MV-4-11 (cell line): Measurements from ENCODE around the gene EFNA4.

Experiments
- DNase-seq: peaks from one replicate; lab custom pipeline; 2025; lab: John Stamatoyannopoulos, UW

Gene EFNA4

GRCh38 chr1:155073377-155074242, 10.1 kb downstream of the EFNA4 start:
- no peak for DNase-seq

DNA sequence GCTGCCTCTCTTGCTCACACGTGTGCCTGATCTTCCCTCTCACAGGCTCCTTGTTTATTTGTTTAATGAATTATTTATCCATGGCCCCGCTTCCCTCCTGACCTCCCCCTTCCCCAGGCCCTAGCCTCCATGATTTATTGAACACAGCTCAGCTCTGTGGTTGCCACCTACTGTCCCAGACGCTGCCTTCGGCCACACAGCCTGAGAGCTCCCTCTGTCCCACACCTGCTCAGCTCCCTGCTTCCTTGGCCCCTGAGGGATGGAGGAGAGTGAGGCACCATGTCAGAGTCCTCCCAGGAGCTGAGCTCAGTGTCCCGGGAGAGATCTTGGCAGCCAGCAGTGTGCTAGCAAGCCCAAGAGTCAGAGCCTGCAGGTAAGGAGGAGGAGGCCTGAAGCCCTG, 12.0 kb downstream of the EFNA4 start:
- no peak for DNase-seq

GRCh38 chr1:155076371-155076770, 12.8 kb downstream of the EFNA4 start:
- no peak for DNase-seq

DNA sequence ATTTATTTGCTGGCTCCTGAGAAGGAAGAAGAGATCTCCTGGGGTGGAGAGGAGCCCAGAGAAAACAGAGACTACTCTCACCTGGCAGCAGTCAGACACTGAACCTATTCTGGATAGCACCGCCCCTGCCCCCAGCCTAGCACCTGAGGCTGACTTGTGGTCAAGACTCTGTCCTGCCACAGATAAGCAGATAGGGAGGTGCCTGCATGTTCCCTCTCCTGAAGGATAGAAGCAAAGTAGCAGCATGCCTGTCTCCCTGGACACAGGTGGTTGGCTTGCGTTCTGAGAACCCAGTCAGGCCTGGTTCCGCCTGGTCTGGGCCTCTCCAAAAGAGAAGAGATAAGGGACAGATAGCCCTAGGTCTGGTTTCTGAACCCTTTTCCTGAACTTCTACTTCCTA, 13.8 kb downstream of the EFNA4 start:
- no peak for DNase-seq

- no peak for DNase-seq
Observed at GRCh38 chr1:155077758-155078445, 14.4 kb downstream of the EFNA4 start.

DNA sequence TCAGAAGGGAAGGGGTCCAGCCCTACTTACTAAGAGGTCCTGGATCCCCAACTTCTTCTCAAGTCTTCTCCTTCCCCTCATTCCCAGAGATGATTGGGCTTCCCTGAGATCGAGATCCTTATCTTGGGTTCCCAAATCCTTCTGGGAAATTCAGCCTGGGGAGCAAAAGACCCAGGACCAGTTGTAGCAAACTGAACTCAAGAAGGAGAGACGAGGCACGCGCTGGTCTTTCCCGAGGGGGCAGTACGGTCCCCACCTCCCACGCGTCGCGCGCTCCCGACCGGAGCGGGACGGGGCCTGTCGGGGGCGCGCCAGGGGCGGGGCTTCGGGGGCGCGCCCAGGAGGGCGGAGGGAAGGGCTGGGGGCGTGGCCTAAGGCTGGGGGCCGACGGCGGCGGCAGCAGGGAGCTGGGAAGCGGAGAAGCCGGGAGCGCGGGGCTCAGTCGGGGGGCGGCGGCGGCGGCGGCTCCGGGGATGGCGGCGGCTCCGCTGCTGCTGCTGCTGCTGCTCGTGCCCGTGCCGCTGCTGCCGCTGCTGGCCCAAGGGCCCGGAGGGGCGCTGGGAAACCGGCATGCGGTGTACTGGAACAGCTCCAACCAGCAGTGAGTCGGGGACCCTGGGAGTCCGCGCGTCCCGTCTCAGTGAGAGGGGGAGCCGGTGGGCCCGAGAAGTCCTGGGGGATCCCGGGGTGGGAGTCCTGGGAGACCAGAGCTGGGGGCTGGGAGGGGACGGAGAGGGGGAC, 15.1 kb downstream of the EFNA4 start, which contains the start of gene EFNA3:
EFNA3 (plus strand) TSS at position 369 of the 741 bp plus-strand sequence; CDS start at position 474, 105 bp downstream.
- no peak for DNase-seq

GRCh38 chr1:155079210-155079486, 15.6 kb downstream of the EFNA4 start:
- no peak for DNase-seq

DNA sequence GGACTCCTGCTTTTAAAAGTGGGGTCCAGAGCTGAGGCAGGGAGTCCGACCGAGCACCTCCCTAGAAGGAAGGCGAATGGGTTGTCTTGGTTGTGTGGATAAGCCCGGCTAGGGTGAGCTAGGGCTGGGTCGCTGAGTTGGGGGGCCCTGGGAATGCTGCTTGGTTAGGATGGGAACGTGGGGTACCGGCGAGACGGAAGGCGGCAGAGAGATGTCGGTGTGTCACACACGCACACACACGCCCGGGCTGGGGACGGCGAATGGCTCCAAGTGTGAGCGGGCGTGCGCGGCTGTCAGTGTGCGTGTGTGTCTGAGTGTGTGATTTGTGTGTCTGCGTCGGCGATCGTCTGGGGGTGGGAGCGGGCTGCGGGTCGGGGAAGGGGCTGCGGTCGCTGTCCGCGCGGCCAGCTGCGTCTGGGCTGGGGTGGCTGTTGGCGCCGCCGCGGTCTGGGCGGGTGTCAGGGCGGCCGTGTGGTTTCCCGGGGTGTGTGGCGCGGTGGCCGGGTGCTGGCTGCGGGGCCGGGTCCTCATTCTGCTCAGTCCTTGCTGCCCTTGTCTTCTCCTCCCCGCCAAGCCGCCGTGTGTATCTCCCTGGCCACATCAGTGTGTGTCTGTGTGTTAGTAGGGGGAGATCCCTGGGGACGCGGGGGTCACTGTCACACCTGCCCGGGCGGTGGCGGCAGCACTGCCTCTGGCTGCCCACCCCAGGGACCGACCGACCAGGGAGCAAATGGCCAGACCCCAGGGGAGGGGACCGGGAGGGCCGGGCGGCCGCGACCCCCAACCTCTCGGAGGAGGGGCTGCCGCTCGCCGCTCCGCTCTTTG, 16.2 kb downstream of the EFNA4 start:
- DNase-seq: no peak

DNA sequence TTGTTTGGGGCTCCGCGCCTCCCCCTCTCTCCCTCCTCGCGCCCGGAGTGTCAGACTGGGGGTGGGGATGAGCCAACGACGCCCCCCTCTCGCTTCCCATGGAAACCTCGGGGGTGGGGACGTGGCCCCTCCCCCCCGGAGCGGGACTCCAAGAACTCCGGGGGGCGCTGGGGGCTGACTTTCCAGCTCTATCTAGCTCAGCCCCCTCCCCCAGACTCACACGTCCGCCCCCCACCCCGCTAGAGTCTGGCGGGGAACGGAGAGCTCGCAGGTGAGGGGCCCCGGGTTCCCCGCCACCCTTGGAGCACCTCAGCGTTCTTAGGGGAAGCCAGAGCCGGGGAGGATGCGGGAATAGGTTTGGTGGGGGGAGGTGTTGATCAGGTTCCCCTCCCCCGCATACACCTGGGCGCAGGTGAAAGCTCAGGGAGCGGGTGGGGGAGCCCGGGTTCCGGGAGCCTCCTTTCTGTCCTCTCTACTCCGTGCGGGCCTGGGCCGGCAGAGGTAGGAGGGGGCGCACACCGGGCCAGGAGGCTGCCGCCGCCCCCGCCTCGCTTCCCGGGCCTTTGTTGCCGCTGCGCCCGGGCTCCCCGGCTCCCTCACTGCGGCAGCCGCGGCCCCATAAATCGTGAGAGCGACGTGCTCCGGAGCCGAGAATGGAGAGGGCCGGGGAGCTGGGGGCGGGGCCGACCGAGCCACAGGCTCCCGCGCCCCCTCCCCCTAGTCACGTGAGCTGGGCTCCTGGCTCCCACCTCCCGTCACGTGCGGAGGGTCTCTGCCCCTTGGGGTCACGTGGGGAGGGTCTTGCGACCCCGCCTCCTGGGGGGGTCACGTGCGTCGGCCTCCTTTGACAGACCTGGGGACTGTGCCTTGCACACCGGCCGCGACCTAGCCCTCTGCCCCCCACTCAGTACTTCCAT, 17.0 kb downstream of the EFNA4 start:
- no peak for DNase-seq

DNA sequence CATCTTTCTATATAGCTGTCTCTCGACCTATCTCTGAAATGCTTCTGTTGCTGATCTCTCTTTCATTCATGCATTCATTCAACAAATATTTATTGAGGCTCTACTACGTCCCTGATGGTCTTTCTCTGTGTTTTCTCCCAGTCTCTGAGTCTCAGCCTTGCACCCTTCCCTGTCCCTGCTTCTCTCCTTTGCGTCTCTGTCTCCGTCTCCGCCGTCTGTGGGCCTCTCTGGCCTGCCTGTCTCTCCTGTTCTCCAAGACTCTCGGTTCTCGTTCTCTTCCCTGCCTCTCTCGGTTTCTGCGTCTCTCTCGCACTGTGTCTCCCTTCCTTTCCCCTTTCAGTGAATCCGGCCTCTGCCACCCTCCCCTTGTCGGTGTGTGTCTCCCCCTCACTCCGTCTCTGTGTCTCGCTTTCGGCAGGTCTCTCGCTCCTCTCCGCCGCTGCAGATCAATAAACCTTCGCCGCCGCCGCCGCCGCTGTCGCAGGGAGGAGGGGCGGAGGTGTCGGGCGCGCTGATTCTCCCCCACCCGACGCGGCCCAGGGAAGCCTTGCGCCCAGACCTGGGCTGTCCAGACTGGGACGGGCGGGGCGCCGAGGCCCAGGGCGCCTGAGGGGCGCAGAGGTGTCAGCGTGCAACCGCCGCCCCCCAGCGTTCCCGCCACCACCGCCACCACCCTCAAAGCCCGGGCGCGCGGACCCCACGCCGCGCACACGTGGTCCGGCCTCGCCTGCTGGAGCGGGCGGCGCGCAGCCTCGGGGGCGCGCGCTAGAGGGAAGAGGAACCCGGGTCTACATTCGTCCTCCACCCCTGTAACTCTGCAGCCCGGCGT, 18.1 kb downstream of the EFNA4 start:
- no peak for DNase-seq

GRCh38 chr1:155082301-155083051, 18.9 kb downstream of the EFNA4 start:
- DNase-seq: no peak

GRCh38 chr1:155083052-155083541, 19.6 kb downstream of the EFNA4 start:
- DNase-seq: no peak

- DNase-seq: peak; percentile 58
Observed at GRCh38 chr1:155083865-155084721, 20.6 kb downstream of the EFNA4 start.

GRCh38 chr1:155084722-155085503, 21.4 kb downstream of the EFNA4 start:
- DNase-seq: peak; percentile 89

DNA sequence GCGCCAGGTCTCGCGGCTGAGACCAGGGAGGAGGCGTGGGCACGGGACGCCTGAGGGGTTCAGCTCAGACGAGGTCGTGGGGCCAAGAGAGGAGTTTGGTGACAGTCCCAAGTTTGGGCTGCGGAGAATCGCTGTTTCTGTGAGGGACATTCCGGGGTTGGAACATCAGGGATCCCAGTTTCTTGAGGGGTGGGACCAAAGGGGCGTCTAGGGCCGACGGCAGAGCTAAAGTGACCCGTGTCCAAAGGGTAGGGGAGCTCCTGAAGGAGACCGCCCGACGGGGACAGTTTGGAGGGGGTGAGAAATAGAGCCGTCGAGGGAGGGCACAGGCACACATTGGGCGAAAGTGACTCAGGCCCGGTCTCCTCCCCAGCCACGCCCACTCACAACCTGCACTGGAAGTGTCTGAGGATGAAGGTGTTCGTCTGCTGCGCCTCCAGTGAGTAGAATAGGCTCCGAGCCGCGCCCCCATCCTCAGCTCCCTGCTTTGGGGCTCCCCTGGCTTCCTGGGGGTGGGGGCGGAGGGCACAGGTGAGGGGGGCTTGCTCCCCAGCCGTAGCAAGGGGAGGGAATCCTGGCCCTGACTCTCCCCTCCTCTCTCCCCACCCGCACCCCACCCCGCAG, 22.1 kb downstream of the EFNA4 start:
- DNase-seq: peak; percentile 31

DNA sequence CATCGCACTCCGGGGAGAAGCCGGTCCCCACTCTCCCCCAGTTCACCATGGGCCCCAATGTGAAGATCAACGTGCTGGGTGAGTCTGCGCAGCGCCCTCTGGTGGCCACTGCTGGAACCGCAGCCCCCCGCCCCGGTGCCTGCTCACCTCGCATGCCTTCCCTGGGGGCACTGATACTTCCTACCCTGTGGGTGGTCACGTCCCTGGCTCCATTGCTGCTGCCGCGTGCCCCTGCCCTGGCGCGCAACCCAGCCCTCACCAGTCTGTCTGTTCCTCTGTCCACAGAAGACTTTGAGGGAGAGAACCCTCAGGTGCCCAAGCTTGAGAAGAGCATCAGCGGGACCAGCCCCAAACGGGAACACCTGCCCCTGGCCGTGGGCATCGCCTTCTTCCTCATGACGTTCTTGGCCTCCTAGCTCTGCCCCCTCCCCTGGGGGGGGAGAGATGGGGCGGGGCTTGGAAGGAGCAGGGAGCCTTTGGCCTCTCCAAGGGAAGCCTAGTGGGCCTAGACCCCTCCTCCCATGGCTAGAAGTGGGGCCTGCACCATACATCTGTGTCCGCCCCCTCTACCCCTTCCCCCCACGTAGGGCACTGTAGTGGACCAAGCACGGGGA, 22.7 kb downstream of the EFNA4 start:
- DNase-seq: peak; percentile 40
